Ramos (cell line): ENCODE data around the gene C1QTNF7.

ENCODE experiments used
- in situ Hi-C: fragments of 300-500 bp; cut with MboI; formaldehyde crosslinking; loops from one replicate; pipeline ENCODE4 v1.14.3; 2022; ENCODE audit warnings: low sequenced_read_pairs; ENCODE audit not compliant: unreplicated experiment

The C1QTNF7 gene

DNA sequence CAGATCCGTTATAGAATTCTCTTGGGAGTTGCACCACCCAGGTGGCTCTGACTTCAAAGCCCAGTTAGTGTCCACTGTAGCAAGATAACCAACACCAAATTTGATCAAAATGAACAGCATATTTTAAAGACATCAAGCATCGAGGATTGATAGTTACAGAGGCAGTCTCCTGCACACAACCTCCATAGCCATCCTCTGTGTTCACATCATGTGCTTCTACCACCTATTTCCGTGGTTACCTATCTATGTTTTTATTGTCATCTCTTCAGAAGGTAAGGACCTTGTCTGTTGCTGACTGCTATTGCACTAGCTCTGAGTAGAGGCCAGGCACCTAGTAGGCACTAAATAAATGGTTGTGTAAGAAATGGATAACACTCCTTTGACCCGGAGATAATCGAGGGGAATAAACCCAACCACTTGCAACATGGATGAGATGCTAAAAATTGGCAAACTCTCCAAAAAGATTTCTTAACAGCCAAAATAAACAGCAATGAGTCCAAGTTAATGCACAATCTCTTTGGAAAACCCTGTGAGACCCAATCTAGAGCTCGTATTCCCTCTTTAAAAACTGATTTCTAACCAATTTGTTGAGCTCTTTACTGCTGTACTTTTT is 14.7 kb upstream of the C1QTNF7 start:
- in situ Hi-C loops, result loop anchor here (25.0 kb wide), 1 partner anchor 824 kb away; the partner anchor contains the start of gene TAPT1

DNA sequence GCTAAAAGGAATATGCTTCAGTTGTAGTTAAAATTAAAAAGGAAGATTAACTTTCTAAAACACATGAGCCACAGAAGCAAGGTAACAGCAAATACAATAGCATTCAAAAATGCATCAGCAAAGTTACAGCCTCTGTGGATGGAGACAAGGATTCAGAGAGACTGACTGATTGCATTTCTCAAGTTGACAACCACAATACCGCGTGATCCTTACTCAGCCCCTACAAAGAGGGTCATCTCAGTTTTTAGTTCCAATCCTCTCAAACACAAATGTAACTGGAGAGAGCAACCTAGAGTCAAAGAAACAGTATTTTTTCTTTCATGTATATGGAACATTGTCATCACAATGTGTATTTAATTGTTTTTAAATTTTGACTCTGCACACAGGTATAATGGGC is 14.2 kb upstream of the C1QTNF7 start:
- in situ Hi-C loops, result loop anchor here (25.0 kb wide), 1 partner anchor 824 kb away; the partner anchor contains the start of gene TAPT1

DNA sequence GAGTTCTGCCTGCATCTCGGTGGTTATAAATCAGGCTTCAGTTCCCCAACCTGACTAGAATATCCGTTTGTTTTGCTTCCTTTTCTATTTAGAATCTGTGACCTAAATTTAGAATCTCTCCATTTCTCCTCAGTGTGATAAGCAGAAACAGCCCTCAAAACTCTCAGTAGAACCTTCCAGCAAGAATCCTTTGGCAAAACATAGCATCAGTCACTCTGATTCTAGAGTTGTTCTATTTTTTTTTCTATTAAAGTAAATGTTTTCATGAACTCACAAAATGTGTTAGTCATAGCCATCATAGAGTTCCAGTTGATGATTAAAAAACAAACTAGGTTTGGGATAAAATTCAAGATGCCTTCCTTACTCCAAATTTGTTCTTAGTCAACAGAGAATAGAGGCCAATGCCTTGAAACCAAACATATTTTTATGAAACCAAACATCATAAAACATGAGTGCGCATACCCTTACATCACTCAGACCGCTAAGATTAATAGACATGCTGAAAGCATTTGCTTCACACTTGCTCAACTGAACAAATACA is 13.2 kb upstream of the C1QTNF7 start:
- in situ Hi-C loops, result loop anchor here (25.0 kb wide), 1 partner anchor 823 kb away; the partner anchor contains the start of gene TAPT1

DNA sequence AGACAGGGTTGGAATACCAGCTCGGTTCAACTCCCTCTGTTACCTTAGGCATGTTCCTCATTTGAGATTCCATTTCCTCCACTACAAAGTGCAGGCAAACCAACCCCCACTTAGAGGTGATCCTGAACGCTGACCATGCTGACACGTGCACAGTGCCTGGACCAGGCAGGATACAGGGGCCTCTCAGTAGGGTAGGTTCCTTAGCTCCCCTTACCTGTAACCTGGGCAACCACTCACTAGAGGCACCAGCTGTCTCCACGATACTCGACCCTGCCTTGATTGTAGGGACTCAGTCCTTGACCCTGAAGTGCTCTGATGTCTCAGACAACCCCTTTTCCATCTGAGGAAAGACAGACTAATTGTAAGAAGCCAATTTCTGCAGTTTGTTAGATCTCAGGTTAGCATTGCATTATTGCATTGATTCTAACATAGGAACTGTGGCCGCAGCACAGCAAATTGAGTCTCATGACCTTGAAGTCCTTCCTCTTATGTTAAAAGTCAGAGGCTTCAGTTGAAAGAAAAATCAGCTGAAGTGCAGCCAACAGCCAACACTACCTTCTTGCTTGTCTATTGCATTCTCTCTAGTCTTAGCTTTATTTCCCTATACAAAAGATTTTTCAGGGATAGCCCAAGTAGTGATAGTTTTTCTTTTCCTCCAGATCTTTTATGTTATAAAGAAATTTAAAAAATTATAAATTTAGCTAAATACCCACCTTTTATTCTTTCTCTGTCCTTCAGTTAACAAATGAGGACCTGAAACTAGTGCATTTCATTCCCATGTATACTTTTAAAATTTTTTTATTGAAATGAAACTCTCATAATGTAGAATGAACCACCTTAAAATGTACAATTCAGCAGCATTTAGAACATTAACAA is 11.2 kb upstream of the C1QTNF7 start:
- in situ Hi-C loops, result loop anchor here (25.0 kb wide), 1 partner anchor 821 kb away; the partner anchor contains the start of gene TAPT1

DNA sequence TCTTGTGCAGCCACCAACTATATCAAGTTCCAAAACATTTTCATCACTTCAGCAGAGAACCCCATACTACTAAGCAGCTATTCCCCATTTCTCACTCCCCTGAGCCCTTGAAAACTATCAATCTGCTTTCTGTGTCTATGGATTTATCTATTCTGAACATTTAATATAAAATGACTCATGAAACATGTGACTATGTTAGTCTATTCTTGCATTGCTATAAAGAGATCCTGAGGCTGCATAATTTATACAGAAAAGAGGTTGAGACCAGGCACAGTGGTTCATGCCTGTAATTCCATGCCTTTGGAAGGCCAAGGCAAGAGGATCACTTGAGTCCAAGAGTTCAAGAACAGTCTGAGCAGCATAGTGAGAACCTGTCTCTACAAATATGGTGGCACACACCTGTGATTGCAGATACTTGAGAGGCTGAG is 10.6 kb upstream of the C1QTNF7 start:
- in situ Hi-C loops, result loop anchor here (25.0 kb wide), 1 partner anchor 820 kb away; the partner anchor contains the start of gene TAPT1

DNA sequence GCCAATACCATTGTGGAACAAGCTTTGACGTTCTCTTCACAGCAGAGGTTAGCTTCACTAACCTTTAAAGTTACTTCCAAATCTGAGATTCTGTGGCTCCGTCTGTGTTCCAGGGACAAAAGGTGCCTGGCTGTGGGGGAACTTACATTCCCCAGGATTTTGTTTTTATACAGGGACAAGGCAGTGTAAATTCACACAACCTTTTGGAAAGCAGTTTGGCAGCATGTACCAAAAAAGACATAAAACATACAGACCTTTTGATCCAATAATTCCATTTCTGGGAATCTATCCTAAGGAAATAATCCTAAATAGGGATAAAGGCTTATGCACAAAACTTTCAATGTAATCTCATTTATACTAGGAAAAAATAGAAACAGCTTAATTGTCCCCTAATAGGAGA is 8.9 kb upstream of the C1QTNF7 start:
- in situ Hi-C loops, result loop anchor here (25.0 kb wide), 1 partner anchor 818 kb away; the partner anchor contains the start of gene TAPT1

DNA sequence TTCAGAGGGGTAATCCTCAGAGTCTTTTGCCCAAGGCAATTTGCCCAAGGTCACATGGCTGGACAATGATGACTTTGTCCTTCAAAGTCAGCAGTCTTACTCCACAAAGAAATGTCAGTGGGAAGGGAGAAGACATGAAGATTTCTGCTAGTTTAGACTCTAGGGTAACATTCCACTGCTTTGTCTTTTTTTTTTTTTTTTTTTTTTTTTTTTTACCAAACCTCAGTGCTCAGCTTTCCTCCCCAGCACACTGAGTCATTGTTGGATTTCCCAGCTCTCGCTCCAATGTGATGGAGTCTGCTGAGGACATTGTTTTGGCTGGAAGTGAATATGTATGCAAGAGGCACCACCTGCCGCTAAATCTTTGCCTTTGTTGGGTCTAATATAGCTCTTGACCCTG is 7.2 kb upstream of the C1QTNF7 start:
- in situ Hi-C loops, result loop anchor here (25.0 kb wide), 1 partner anchor 817 kb away; the partner anchor contains the start of gene TAPT1

DNA sequence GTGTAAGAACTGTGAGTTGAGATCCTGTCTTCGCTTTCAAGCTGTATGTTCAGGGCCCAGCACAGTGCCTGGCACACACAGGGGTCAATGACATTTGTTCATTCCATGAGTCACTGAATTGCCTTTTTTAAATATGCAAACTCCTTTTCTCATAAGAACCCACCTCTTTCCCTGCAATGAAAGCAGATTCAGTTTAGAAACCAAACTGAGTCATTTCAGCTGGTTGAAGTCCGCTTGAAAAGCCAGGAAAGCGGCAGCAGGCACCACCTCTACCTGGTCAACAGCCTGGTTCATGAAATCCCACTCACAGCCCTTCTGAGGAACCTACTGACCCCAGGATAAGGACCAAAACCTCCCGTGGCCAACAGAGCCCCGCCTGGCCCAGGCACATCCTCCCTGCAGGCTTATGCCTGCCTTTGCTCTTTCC is 4.5 kb upstream of the C1QTNF7 start:
- in situ Hi-C loops, result loop anchor here (25.0 kb wide), 1 partner anchor 814 kb away; the partner anchor contains the start of gene TAPT1

DNA sequence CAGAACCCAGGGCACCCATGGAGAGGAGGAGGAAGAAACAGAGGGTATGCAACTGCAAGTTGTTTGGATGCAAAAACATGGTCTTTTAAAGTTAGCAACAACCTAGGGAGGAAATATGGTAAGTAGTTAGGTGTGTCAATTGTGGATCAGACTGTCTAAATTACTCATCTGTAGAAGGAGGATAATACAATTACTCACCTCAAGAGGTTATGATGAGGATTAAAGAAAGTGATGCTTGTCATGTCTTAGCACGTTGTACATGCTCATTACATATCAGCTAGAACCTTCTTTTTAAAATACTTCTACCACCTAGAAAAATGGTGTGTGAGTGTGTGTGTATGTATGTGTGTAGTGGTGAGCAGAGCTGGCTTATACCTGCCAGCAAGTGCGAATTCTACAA is 2.3 kb upstream of the C1QTNF7 start:
- in situ Hi-C loops, result no loop called here

DNA sequence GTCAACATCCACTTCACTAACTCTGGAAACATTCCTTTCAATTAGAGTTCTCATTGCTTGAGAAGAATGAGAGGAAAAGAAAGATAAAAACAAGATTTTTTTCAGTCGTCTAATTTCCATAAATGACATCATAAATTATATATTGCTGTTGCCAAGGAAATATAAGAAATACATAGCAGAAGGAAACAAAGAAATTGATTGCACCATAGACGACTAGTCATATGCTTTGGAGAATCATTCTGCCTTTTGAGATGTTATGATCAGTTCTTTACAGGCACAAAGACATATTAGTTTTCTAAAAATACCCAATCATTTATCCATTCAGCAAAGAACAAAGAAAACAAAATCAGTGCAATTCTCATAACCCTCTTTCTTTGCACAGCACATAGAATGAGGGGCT is 672 bp upstream of the C1QTNF7 start:
- in situ Hi-C loops, result no loop called here

DNA sequence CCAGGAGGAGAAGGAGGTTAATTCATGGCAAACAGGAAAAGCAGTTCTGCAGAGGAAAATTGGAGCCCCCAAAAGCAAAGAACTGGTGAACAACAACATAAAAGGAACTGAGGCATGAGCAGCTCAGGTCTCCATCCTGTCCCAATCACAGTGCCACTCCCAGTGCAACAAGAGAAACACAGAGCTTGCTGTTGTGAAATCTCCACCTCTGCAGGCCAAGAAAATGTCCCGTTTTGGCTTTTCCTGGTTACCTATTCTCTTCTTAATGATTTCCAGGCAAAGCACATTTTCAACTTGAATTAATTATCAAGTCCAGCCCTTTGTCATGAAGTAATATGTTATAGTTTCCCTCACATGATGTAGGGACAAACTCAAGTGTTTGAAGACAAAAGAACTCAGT is 778 bp downstream of the C1QTNF7 start:
- in situ Hi-C loops, result no loop called here

DNA sequence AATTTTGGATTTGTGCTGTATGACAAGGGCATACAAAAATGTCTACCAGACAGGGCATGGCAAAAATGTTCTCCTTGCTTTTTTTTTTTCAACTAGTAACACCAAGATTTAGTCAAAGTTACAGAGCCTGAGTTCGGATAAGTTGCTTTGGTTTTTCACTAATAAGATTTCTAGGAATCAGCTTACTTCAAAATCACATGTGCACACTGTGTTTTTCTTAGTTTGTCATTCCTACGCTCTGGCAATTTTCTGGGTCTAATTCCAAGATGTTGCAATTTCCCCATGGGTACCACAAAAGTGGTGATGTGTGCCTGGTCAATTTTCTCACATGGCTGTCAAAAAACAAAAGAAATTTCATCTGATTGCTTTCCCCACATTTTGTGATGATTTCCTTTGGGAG is 6.3 kb downstream of the C1QTNF7 start:
- in situ Hi-C loops, result no loop called here

DNA sequence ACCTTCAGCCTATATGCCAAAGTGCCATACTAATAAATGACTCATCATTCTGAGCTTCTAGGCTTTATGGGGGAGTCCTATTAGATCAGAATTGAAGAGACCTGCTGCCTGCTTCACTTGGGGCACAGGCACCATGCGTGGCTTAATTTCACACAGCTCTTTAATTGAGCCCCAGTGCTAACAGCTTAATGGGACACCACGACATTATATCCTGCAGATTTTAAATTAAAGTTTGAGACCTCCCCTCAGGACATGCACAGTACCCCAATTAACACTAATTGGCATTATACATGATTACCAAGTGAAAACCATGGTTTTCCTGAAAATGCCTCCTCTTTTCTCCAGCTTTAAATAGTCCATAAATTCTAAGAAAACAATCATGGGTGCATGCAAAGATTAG is 6.8 kb downstream of the C1QTNF7 start:
- in situ Hi-C loops, result no loop called here

DNA sequence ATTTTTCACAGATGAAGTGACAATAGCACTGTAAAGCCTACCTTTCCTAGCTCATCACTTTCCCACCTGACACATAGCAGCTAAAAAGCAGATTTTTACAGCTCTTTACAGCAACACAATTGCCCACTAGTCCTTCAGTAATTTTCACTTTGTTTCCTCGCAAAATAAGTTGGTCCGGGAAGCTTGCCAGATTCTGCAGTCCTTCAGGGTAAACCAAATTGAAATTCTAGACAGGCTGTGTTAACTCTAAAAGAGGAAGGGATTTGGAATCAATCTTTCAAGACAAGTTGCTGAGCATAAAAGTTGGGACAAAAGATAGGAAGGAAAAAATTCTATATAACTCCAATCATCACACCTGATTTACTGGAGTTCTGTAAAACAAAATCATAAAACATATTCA is 8.7 kb downstream of the C1QTNF7 start:
- in situ Hi-C loops, result no loop called here

DNA sequence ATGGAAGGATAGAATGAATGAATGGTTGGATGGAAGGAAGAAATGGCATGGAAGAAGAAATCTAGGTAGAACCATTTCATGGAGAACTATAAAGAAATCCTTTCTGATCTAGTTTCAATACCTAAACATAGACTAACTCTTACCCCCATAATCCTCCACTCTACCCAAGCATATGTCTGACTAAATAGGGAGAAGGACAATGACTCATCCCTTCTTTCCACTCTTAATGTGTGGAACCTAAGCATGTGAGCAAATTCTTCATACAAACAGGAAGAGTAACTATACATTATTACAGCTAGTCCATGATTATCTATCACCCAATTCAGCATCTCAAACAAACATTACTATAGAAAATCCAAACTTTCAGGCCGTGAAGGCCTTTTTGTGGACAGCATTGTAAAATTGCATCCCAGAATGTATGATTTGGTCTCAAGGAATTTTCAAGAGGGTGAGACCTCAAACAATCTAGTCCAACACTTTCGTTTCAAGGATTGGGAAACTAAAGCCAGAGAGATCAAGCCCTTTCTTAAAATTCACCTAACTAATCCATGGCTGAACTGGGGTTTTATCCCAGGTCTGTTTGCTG is 11.2 kb downstream of the C1QTNF7 start:
- in situ Hi-C loops, result no loop called here

DNA sequence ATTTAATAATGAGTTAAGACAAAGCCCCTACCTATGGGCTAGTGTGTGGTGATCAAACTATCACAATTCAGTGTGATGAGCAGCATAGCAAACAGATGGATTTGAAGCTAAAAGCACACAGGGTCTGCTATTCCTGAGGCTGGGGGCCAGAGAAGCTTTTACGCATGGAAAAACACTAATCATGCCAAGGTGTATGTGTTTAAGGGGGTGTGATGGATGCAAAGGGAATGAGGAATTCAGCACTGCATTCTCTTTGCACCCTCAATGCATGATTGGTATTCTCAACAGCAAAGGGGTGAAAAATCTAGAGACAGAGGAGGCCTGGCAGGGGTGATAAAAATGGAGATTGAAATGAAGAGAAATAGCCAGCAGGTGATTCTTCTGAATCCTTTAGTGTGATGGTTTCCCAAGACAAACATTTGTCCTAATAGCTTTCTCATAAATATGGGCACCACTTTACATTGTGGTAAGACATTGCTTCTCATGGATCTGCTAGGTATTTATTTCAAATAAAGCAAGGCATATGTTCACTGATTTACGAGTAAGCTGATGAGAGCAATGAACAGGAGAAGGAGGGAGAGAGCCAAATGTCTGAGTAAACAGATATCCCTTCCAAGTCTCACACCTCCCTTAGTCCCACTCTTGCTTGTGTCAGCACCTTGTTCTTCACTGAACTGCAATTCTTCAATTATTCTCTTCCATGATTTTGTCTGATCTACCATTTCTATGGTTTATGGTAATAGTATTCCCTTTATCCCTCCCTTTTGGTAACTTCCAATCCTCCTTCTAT is 15.7 kb downstream of the C1QTNF7 start:
- in situ Hi-C loops, result no loop called here

DNA sequence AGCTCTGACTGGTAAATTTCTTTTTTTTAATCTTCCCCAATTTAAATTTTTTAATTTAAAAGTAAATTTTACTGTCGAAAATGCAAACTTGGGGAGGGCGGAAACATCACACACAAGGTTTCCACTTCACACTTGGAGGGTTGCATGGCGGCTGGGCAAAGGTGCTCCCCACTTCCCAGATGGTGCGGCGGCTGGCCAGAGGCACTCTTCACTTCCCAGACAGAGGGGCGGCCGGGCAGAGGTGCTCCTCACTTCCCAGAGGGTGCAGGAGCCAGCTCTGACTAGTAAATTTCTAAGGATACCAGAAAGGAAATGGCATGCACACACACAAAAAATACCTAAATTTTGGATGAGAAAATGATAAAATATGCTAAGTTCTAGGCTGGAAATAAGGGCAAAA is 16.4 kb downstream of the C1QTNF7 start:
- in situ Hi-C loops, result no loop called here

DNA sequence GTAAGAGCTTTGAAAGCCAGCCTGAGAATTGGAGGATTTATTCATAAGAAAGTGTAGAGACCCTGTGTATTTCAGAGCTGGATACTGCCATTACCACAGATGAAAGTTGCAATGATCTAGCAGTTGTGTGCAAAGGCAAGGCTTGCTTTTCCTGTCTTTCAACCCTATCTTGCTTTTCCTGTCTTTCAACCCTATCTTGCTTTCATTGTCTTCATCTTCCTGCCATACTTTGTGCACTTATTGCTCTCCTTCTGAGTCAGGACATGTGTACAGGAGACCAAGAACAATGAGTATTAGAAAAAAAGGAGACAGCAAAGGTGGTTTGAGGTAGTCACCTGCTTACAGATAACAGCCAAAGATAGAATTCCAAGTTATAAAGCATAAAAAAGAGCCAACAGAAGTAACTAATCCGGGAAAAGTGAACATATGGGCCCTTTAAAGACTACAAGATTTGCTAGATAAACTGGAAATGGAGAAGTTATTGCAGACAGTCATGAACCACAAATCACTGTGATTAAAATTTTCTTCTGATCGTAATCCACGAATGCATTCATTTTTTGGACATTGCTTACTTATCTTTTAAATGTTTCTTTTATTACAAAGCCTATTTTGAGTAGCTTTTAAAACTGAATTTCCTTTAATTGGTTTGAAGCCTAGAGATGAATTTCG is 17.2 kb downstream of the C1QTNF7 start:
- in situ Hi-C loops, result no loop called here
